GM12874 (cell line): ENCODE results near the gene DISC1.

Source experiments
- CTCF ChIP-seq: IDR thresholded peaks from 2 replicates; pipeline ENCODE4 v1.5.1; 2011; ENCODE audit warnings: low read depth, mild to moderate bottlenecking, control low read depth, low read length, moderate library complexity; ENCODE audit not compliant: insufficient read depth

Gene DISC1

DNA sequence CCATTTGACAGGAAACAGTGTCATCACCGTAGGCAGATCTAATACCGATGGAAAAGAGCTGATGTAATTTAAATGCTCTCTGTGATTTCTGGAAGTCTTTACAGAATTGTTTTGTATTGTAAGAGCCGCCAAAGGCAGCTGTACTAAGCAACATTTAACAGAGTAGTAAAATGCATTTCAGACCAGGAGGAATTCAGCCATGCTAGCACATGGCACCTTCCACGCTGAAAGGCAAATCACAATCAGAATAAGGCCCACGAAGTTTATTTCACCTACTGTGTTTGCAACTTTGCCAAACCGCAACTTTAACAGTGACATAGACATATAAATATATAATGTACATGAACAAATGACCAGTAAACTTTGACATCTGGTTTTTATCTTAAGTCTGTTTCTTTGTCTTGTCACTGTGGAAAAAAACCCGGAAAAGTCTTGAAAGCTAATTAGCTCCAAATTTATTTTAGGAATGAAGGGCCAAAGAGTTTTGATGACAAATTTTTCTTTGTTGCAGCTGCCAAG, 26.1 kb upstream of the DISC1 start:
- no peak for TF ChIP-seq CTCF

DNA sequence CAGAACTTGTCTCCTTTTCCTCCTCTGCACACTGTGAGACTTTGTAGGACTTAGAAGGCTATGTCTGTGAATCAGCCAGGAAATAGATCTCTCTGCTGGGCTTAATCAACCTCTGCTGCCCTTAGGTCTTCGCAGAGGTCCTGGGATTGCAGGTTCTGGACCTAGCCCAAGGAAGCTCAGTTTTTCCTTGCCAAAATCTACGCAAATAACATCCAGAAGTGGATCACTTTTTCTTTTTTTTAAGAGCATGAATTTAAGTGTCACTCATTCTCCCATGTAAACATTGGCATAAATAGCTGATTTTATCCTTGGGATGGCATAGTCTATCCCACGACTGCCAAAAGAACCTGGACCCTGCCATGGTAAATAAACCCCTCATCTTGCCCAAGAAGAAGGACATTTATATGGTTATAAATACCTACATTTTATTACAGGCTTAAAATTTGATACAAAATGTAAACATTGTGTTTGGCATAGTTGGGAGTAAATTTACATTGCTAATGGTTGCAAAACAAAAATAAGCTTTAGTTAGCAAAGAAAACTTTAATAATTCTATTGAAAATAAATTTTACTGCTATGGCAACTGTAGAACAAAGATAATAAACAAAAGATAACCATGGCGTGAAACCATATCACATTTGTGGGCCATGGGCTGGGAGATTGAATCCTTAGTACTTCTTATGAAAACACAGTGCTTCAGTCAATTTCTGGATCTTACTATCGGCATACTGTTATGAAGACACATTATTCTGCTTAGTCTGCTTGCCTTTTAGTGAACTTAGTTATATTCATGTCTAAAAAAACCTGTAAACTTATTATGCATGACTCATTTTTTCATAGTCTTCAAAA, 24.5 kb upstream of the DISC1 start:
- no peak for TF ChIP-seq CTCF

- TF ChIP-seq CTCF, result no peak
These were observed 24.0 kb upstream of the DISC1 start for GRCh38 chr1:231602673-231602984.

- TF ChIP-seq CTCF, result peak; percentile 56
These were observed 22.9 kb upstream of the DISC1 start for GRCh38 chr1:231603598-231604275.

- TF ChIP-seq CTCF, result no peak
These were observed 22.3 kb upstream of the DISC1 start for GRCh38 chr1:231604276-231604621.

- no peak for TF ChIP-seq CTCF
These were observed 21.2 kb upstream of the DISC1 start for GRCh38 chr1:231605149-231606100.

- no peak for TF ChIP-seq CTCF
These were observed 19.9 kb upstream of the DISC1 start for GRCh38 chr1:231606712-231607111.
